HCT116 (cell line): ENCODE results near the gene NCKAP5.

ENCODE experiments used
- CEBPB ChIP-seq: IDR thresholded peaks from 2 replicates; pipeline ENCODE4 v1.6.1; 2012; ENCODE audit warnings: low read depth
- EZH2 ChIP-seq: fragments of 200-600 bp; sonication (generic); IDR thresholded peaks from 2 replicates; pipeline ENCODE4 v1.6.1; 2017; ENCODE audit warnings: antibody characterized with exemption, mixed run types
- EZH2phosphoT487 ChIP-seq: fragments of 200-600 bp; IDR thresholded peaks from 2 replicates; pipeline ENCODE4 v1.6.1; 2018; ENCODE audit warnings: antibody characterized with exemption, borderline replicate concordance
- JUND ChIP-seq: IDR thresholded peaks from 2 replicates; pipeline ENCODE4 v1.6.1; 2012
- POLR2A ChIP-seq: IDR thresholded peaks from 2 replicates; pipeline ENCODE4 v1.7.0; 2011; ENCODE audit warnings: borderline replicate concordance; ENCODE audit not compliant: insufficient read depth, insufficient read length; ENCODE audit errors: extremely low read depth
- POLR2AphosphoS5 ChIP-seq: IDR thresholded peaks from 2 replicates; pipeline ENCODE4 v1.6.1; 2011; ENCODE audit warnings: mild to moderate bottlenecking, low read depth, low read length, moderate library complexity
- SIN3A ChIP-seq: IDR thresholded peaks from 2 replicates; pipeline ENCODE4 v1.6.1; 2012; ENCODE audit warnings: low read depth
- TCF7L2 ChIP-seq: IDR thresholded peaks from 2 replicates; pipeline ENCODE4 v1.7.0; 2011; ENCODE audit warnings: borderline replicate concordance, inconsistent platforms; ENCODE audit not compliant: insufficient read depth, insufficient read length; ENCODE audit errors: extremely low read depth
- YY1 ChIP-seq: IDR thresholded peaks from 2 replicates; pipeline ENCODE4 v1.6.1; 2011; ENCODE audit warnings: low read length, low read depth, moderate library complexity, mild to moderate bottlenecking; ENCODE audit not compliant: insufficient replicate concordance; ENCODE audit errors: extremely low read depth
- ZFX ChIP-seq: fragments of 450-650 bp; IDR thresholded peaks from 2 replicates; pipeline ENCODE4 v1.6.1; 2017
- ZNF274 ChIP-seq: fragments of 200-500 bp; sonication (Bioruptor generic); IDR thresholded peaks from 2 replicates; pipeline ENCODE4 v1.6.1; 2014; ENCODE audit warnings: mild to moderate bottlenecking, low read depth, low read length, inconsistent platforms
- TF ChIP-seq, protein P1 (sequence below), 3 experiments: fragments of 200-600 bp in 1 of 3; sonication (generic) in 1 of 3; IDR thresholded peaks in 2 of 3; conservative IDR thresholded peaks in 1 of 3; 2 replicates each; pipeline ENCODE4 v1.5.1; 2012 to 2017; ENCODE audit warnings: low read depth in 2 of 3, low read length in 2 of 3, antibody characterized with exemption in 1 of 3, borderline replicate concordance in 1 of 3, control low read depth in 1 of 3, mild to moderate bottlenecking in 1 of 3, mixed read lengths in 1 of 3, mixed run types in 1 of 3, moderate library complexity in 1 of 3; ENCODE audit not compliant: insufficient read depth in 1 of 3
- TF ChIP-seq, protein P2 (sequence below): IDR thresholded peaks from 2 replicates; pipeline ENCODE4 v1.6.1; 2012

DNA sequence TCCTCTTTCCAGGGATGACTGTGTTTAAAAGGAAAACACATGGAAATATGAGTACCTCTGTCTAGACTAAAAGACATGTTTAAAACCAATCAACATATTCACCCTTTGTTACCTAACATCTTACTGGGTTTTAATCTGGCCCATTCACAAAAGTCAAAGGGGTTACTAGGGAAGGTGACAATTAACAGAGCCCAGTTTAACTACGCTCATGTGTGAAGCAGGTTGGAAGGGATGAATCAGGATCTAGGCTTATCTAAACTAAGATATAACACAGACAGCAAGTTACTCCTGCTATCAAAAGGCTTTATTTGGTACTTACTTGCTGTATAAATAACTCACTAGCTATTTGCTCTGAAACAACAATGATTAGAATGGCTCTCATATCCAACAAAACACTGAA lies 337.0 kb downstream of the NCKAP5 start:
- TF ChIP-seq, protein P1, sequence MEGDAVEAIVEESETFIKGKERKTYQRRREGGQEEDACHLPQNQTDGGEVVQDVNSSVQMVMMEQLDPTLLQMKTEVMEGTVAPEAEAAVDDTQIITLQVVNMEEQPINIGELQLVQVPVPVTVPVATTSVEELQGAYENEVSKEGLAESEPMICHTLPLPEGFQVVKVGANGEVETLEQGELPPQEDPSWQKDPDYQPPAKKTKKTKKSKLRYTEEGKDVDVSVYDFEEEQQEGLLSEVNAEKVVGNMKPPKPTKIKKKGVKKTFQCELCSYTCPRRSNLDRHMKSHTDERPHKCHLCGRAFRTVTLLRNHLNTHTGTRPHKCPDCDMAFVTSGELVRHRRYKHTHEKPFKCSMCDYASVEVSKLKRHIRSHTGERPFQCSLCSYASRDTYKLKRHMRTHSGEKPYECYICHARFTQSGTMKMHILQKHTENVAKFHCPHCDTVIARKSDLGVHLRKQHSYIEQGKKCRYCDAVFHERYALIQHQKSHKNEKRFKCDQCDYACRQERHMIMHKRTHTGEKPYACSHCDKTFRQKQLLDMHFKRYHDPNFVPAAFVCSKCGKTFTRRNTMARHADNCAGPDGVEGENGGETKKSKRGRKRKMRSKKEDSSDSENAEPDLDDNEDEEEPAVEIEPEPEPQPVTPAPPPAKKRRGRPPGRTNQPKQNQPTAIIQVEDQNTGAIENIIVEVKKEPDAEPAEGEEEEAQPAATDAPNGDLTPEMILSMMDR (IDR thresholded peaks at IDR 0.05 in 2 of 3, conservative IDR thresholded peaks at IDR 0.05 in 1 of 3; ENCODE audit: borderline replicate concordance in 1 of 3, insufficient read depth in 1 of 3, low read depth in 2 of 3, low read length in 2 of 3) = no peak
- no peak for TF ChIP-seq POLR2AphosphoS5
- no peak for TF ChIP-seq POLR2A
- TF ChIP-seq JUND = no peak
- TF ChIP-seq EZH2 = no peak
- TF ChIP-seq EZH2phosphoT487 = no peak
- no peak for TF ChIP-seq ZFX
- TF ChIP-seq CEBPB = no peak
- TF ChIP-seq SIN3A = no peak
- TF ChIP-seq, protein P2, sequence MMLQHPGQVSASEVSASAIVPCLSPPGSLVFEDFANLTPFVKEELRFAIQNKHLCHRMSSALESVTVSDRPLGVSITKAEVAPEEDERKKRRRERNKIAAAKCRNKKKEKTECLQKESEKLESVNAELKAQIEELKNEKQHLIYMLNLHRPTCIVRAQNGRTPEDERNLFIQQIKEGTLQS = no peak
- no peak for TF ChIP-seq ZNF274
- TF ChIP-seq YY1 = no peak
- no peak for TF ChIP-seq TCF7L2
